SK-N-SH treated with all-trans-retinoic acid at 6 μM for 48 hours (cell line): ENCODE results near the gene SOX10.

Experiments
- ATAC-seq: fragments of 200-7000 bp; cut with Tn5 transposase; 3 replicates; pipeline ENCODE4 v1.9.1; 2020; ENCODE audit warnings: mild to moderate bottlenecking, moderate library complexity
- ARNTL ChIP-seq: fragments of 450-650 bp; formaldehyde crosslinking; IDR thresholded peaks from 2 replicates; pipeline ENCODE4 v1.5.0; 2020; ENCODE audit warnings: low read depth, mild to moderate bottlenecking, moderate library complexity, borderline replicate concordance
- BACH2 ChIP-seq: fragments of 250-450 bp; sonication (Bioruptor Pico); IDR thresholded peaks from 2 replicates; pipeline ENCODE4 v1.9.0; 2021; ENCODE audit warnings: mild to moderate bottlenecking, borderline replicate concordance
- CSRNP3 ChIP-seq: fragments of 250-450 bp; sonication (Bioruptor Pico); IDR thresholded peaks from 2 replicates; pipeline ENCODE4 v1.5.1; 2021; ENCODE audit warnings: mild to moderate bottlenecking, moderate library complexity
- ESRRG ChIP-seq: fragments of 250-450 bp; sonication (Bioruptor Pico); IDR thresholded peaks from 2 replicates; pipeline ENCODE4 v1.6.1; 2021; ENCODE audit warnings: mild to moderate bottlenecking
- GLIS3 ChIP-seq: fragments of 250-450 bp; sonication (Bioruptor Pico); IDR thresholded peaks from 2 replicates; pipeline ENCODE4 v1.5.0; 2020; ENCODE audit warnings: mild to moderate bottlenecking, moderate library complexity
- ISL1 ChIP-seq: fragments of 250-450 bp; sonication (Bioruptor Pico); IDR thresholded peaks from 2 replicates; pipeline ENCODE4 v2.1.2; 2022; ENCODE audit warnings: mild to moderate bottlenecking, moderate library complexity
- OSR1 ChIP-seq: fragments of 250-450 bp; sonication (Bioruptor Pico); IDR thresholded peaks from 2 replicates; pipeline ENCODE4 v1.8.0; 2022; ENCODE audit warnings: moderate library complexity, mild to moderate bottlenecking, inconsistent platforms
- PATZ1 ChIP-seq: fragments of 250-450 bp; sonication (Bioruptor Pico); IDR thresholded peaks from 2 replicates; pipeline ENCODE4 v1.8.0; 2020; ENCODE audit warnings: mild to moderate bottlenecking, moderate library complexity, borderline replicate concordance
- POU6F1 ChIP-seq: fragments of 250-450 bp; sonication (Bioruptor Pico); IDR thresholded peaks from 2 replicates; pipeline ENCODE4 v1.8.0; 2021; ENCODE audit warnings: low read depth, mild to moderate bottlenecking, moderate library complexity, borderline replicate concordance
- PPARA ChIP-seq: fragments of 250-450 bp; sonication (Bioruptor Pico); IDR thresholded peaks from 2 replicates; pipeline ENCODE4 v1.5.0; 2020; ENCODE audit warnings: mild to moderate bottlenecking, borderline replicate concordance
- SNAI2 ChIP-seq: fragments of 250-450 bp; sonication (Bioruptor Pico); IDR thresholded peaks from 2 replicates; pipeline ENCODE4 v1.5.0; 2020; ENCODE audit warnings: mild to moderate bottlenecking, moderate library complexity
- TCF4 ChIP-seq: fragments of 250-450 bp; sonication (Bioruptor Pico); IDR thresholded peaks from 2 replicates; pipeline ENCODE4 v1.8.0; 2021; ENCODE audit warnings: mild to moderate bottlenecking, moderate library complexity, borderline replicate concordance
- TOX ChIP-seq: fragments of 250-450 bp; sonication (Bioruptor Pico); IDR thresholded peaks from 2 replicates; pipeline ENCODE4 v1.8.0; 2021; ENCODE audit warnings: mild to moderate bottlenecking, moderate library complexity, borderline replicate concordance
- TSHZ2 ChIP-seq: fragments of 250-450 bp; sonication (Bioruptor Pico); IDR thresholded peaks from 2 replicates; pipeline ENCODE4 v1.5.0; 2020; ENCODE audit warnings: mild to moderate bottlenecking, moderate library complexity
- ZC3H10 ChIP-seq: fragments of 250-450 bp; sonication (Bioruptor Pico); IDR thresholded peaks from 2 replicates; pipeline ENCODE4 v1.5.1; 2021; ENCODE audit warnings: mild to moderate bottlenecking, moderate library complexity
- ZFP3 ChIP-seq: fragments of 250-450 bp; sonication (Bioruptor Pico); IDR thresholded peaks from 2 replicates; pipeline ENCODE4 v1.5.0; 2020; ENCODE audit warnings: mild to moderate bottlenecking, moderate library complexity
- ZFP30 ChIP-seq: fragments of 450-650 bp; formaldehyde crosslinking; IDR thresholded peaks from 2 replicates; pipeline ENCODE4 v1.5.0; 2022; ENCODE audit warnings: mild to moderate bottlenecking, moderate library complexity
- ZNF565 ChIP-seq: fragments of 450-650 bp; formaldehyde crosslinking; conservative IDR thresholded peaks from 2 replicates; pipeline ENCODE4 v1.5.0; 2020; ENCODE audit warnings: low read depth, mild to moderate bottlenecking, moderate library complexity
- ZNF8 ChIP-seq: fragments of 450-650 bp; formaldehyde crosslinking; IDR thresholded peaks from 2 replicates; pipeline ENCODE4 v1.5.0; 2020; ENCODE audit warnings: mild to moderate bottlenecking, moderate library complexity

The SOX10 gene

GRCh38 chr22:37925767-37926166 lies 58.6 kb downstream of the SOX10 start:
- no peak for TF ChIP-seq OSR1
- TF ChIP-seq ZC3H10 (CRISPR knock-in tag), result no peak
- no peak for TF ChIP-seq PATZ1 (CRISPR knock-in tag)
- TF ChIP-seq TOX (CRISPR knock-in tag), result no peak
- TF ChIP-seq TSHZ2 (CRISPR knock-in tag), result no peak
- TF ChIP-seq ARNTL, result no peak
- no peak for TF ChIP-seq ZNF8 (CRISPR knock-in tag)
- no peak for TF ChIP-seq CSRNP3
- TF ChIP-seq, all 23 proteins: peak for 0
- ATAC-seq, result no peak

GRCh38 chr22:37925330-37925729 lies 59.0 kb downstream of the SOX10 start:
- TF ChIP-seq ARNTL (no peak), ZNF8 (CRISPR knock-in tag) (no peak), TCF4 (CRISPR knock-in tag) (no peak)
- TF ChIP-seq, all 23 proteins: peak for 0
- no peak for ATAC-seq

GRCh38 chr22:37924386-37925065 lies 59.8 kb downstream of the SOX10 start:
- ATAC-seq, result no peak
- no peak for TF ChIP-seq PATZ1 (CRISPR knock-in tag)
- TF ChIP-seq PPARA (CRISPR knock-in tag), result no peak
- TF ChIP-seq TSHZ2 (CRISPR knock-in tag), result no peak
- TF ChIP-seq SNAI2, result no peak

- ATAC-seq, result no peak
- TF ChIP-seq BACH2 (CRISPR knock-in tag) (no peak), OSR1 (no peak), ARNTL (no peak), ZC3H10 (CRISPR knock-in tag) (no peak), ZNF565 (CRISPR knock-in tag) (no peak), PPARA (CRISPR knock-in tag) (no peak), ZNF8 (CRISPR knock-in tag) (no peak), ESRRG (CRISPR knock-in tag) (no peak), ISL1 (CRISPR knock-in tag) (no peak), ZFP3 (no peak), ZFP30 (CRISPR knock-in tag) (no peak), GLIS3 (CRISPR knock-in tag) (no peak), TSHZ2 (CRISPR knock-in tag) (no peak), POU6F1 (CRISPR knock-in tag) (no peak), TCF4 (CRISPR knock-in tag) (no peak)
These were observed 60.4 kb downstream of the SOX10 start for GRCh38 chr22:37923927-37924326.
